Measurements from ENCODE around the gene CFAP45. TPM values are rescaled to one million over a fixed set of nuclear protein-coding genes. Genes with fewer than 3 reads are reported as not detected.

CFAP45 gene
- total and polyA plus RNA-seq, 5 donors from 2014 or later: 0.40 to 7.2 (median 0.48) TPM; not detected in 1

DNA sequence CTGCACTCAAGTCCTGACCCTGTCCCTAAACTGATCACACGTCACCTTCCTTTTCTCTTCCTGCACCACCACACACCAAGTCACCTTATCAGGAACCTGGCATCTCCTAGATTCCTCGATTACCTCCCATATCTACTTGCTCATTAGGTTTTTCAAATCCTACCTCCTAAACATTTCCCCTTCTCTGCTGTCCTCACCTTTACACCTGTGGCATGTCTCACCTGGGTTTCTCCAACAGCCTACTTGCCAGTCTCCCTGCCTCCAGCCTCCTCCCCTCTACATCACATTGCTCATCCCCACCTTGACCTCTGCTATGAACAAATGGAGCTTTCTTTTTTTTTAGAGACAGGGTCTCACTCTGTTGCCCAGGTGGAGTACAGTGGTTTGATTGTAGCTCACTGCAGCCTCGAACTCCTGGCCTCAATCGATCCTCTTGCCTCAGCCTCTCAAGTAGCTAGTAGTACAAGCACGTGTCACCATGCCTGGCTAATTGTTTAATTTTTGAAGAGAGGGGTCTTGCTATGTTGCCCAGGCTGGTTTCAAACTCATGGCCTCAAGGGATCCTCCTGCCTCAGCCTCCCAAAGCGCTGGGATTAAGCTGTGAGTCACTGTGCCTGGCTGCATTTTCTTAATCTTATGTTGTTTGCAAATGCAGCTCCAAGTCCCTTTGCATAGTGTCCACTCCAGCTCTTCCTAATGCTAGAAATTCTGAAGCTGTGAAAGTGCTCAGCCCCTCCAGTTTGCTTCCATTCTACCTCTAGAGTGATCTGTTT is 39.1 kb upstream of the CFAP45 start:
- H3K27me3 ChIP-seq (ENCODE audit: control insufficient read depth, insufficient read depth, low read length): no peaks in the 10 kb centered on the region
- H3K36me3 ChIP-seq (ENCODE audit: control insufficient read depth, insufficient read depth, low read length): no peaks in the 10 kb centered on the region
- peak overlapping the region in 2 of 3 donors; percentile 52 to 79 for H3K27ac Mint-ChIP-seq
- no peak for DNase-seq
- H3K9me3 ChIP-seq (ENCODE audit: control insufficient read depth in 2 of 2, low read length in 2 of 2): no peaks in the 10 kb centered on the region
- no peak for ATAC-seq (ENCODE audit: low read depth in 2 of 2)
- no peak overlapping the region for H3K4me3 ChIP-seq (ENCODE audit: low read depth, low read length)
- H3K36me3 Mint-ChIP-seq: peaks cover 5% of the 10 kb centered on the region
- no peaks in the 10 kb centered on the region for H3K9me3 Mint-ChIP-seq
- peaks cover 0 to 19% (median 7%) of the 10 kb centered on the region in 4 donors for H3K4me1 Mint-ChIP-seq
- H3K27ac ChIP-seq (ENCODE audit: insufficient read depth, low read length, poor library complexity, severe bottlenecking): no peak overlapping the region
- H3K4me3 Mint-ChIP-seq: no peak overlapping the region
- peaks cover 29% of the 10 kb centered on the region for H3K27me3 Mint-ChIP-seq
- H3K4me1 ChIP-seq (ENCODE audit: control insufficient read depth, insufficient read depth, low read length, poor library complexity, severe bottlenecking): peaks cover 15% of the 10 kb centered on the region

DNA sequence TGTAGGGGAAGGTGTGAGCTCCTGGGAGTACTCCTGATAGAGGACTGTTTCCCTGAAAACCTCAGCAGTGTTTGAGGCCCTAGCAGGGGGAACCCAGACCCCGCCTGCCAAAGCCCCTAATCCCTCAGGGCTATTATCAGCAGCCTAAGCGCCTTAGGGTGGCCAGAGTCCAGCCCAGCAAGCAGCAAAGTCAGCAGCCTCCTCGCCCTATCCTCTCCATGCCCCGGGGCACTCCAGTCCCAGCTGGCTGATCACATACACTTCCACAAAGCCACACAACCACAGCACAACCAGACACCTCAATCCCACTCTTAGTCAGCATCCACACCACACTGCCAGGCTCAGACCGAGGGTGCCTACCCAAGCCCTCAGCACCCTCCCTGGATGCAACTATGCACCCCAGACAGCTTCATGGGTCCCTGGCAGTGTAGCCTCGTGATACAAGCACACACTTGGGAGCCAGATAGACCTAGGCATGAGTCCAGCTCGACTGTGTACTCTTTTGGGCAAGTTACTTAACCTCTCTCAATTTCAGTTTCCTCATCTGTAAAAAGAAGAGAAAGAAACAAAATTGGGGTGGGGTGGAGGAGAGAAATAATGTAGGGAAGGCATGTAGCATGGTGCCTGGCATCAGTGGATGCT is 38.4 kb upstream of the CFAP45 start:
- Mint-ChIP-seq H3K9me3 (no peaks in the 10 kb centered on the region), H3K27ac (peak overlapping the region in 2 of 3 donors; percentile 52 to 79), H3K4me3 (no peak overlapping the region), H3K36me3 (peaks cover 5% of the 10 kb centered on the region), H3K4me1 (peaks cover 0 to 19% (median 7%) of the 10 kb centered on the region in 4 donors), H3K27me3 (peaks cover 22% of the 10 kb centered on the region)
- H3K9me3 ChIP-seq (ENCODE audit: control insufficient read depth in 2 of 2, low read length in 2 of 2): no peaks in the 10 kb centered on the region
- H3K4me3 ChIP-seq (ENCODE audit: low read depth, low read length): no peak overlapping the region
- DNase-seq (no peak), ATAC-seq (ENCODE audit: low read depth in 2 of 2) (no peak)
- no peaks in the 10 kb centered on the region for H3K36me3 ChIP-seq (ENCODE audit: control insufficient read depth, insufficient read depth, low read length)
- no peak overlapping the region for H3K27ac ChIP-seq (ENCODE audit: insufficient read depth, low read length, poor library complexity, severe bottlenecking)
- peaks cover 15% of the 10 kb centered on the region for H3K4me1 ChIP-seq (ENCODE audit: control insufficient read depth, insufficient read depth, low read length, poor library complexity, severe bottlenecking)
- no peaks in the 10 kb centered on the region for H3K27me3 ChIP-seq (ENCODE audit: control insufficient read depth, insufficient read depth, low read length)

DNA sequence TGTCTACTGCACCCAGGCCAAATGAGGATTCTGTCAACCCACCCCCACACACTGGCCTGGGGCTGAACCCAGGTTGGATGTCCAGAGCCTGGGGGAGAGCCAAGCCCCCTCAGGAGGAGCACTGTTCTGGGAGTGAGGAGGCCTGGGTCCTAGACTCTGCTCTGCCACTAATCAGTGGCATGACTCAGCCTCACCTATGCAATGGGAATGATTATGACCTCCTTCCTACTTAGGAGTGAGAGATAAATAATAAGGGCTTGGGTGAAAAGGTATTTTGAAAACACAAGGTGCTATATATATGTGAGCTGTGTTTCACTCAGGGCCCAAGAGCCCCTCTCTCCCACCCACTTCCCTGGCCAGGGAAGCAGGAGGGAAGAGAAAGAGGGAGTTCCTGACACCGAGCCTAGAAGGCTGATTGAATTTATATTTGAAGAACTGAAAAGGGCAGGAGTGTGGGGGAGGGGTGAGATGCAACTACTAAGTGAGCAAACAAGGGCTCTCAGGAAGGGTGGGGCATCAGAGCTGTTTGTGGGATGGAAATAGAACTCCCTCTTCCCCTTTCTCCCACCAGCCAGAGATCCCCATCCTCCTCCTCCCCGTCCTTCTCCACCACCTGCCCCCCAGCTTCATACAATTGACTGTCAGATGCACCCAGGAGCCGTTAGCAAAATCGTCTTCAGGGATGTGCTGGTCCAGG is 37.2 kb upstream of the CFAP45 start:
- H3K27ac Mint-ChIP-seq: no peak overlapping the region

DNA sequence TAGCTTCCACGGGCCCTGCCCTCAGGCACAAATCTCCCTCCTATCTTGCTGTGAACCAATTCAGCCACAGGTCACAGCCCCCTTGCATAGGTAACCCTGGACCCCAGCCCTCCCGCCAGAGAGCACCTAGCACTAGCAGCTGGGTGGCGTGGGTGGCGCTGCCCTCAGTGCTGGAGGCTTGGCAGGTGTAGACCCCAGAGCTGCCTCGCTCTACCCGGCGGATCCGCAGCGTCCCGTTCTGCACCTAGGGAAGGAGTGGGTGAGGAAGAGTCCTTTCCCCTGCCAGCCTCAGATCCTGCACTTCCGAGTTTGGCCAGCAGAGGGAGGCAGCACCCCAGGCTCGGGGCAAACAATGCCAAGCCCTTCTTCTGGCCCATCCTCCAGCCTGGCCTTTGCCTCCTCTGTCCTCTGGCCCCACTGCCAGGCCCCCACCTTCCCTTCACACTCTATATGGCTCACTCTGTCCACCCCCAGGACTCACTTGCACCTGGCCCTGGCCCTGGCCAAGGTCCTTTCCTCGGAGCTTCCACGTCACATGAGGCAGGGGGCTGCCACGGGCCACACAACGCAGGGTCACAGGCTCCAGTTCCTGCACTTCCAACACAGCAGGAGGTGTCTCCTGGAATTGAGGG is 36.4 kb upstream of the CFAP45 start:
- H3K36me3 ChIP-seq (ENCODE audit: control insufficient read depth, insufficient read depth, low read length): no peaks in the 10 kb centered on the region
- H3K9me3 ChIP-seq (ENCODE audit: control insufficient read depth in 2 of 2, low read length in 2 of 2): no peaks in the 10 kb centered on the region
- H3K36me3 Mint-ChIP-seq: peaks cover 5% of the 10 kb centered on the region
- peaks cover 0 to 19% (median 7%) of the 10 kb centered on the region in 4 donors for H3K4me1 Mint-ChIP-seq
- peaks cover 20% of the 10 kb centered on the region for H3K27me3 Mint-ChIP-seq
- peaks cover 15% of the 10 kb centered on the region for H3K4me1 ChIP-seq (ENCODE audit: control insufficient read depth, insufficient read depth, low read length, poor library complexity, severe bottlenecking)
- no peak overlapping the region for H3K27ac ChIP-seq (ENCODE audit: insufficient read depth, low read length, poor library complexity, severe bottlenecking)
- peak; percentile 70 to 75 (median 73) for DNase-seq
- no peak overlapping the region for H3K4me3 Mint-ChIP-seq
- H3K27me3 ChIP-seq (ENCODE audit: control insufficient read depth, insufficient read depth, low read length): no peaks in the 10 kb centered on the region
- peak; percentile 72 to 73 for ATAC-seq (ENCODE audit: low read depth in 2 of 2)
- H3K4me3 ChIP-seq (ENCODE audit: low read depth, low read length): no peak overlapping the region
- H3K9me3 Mint-ChIP-seq: peaks cover 0 to 2% (median 0%) of the 10 kb centered on the region in 7 donors
- no peak overlapping the region for H3K27ac Mint-ChIP-seq

More for the DNA sequence above, 37.2 kb upstream of the CFAP45 start:
- Mint-ChIP-seq H3K9me3 (peaks cover 0 to 2% (median 0%) of the 10 kb centered on the region in 7 donors), H3K4me3 (peak overlapping the region in 1 of 4 donors; percentile 78), H3K27me3 (peaks cover 20% of the 10 kb centered on the region), H3K4me1 (peaks cover 0 to 19% (median 7%) of the 10 kb centered on the region in 4 donors), H3K36me3 (peaks cover 5% of the 10 kb centered on the region)
- Histone ChIP-seq H3K36me3 (ENCODE audit: control insufficient read depth, insufficient read depth, low read length) (no peaks in the 10 kb centered on the region), H3K4me3 (ENCODE audit: low read depth, low read length) (no peak overlapping the region), H3K4me1 (ENCODE audit: control insufficient read depth, insufficient read depth, low read length, poor library complexity, severe bottlenecking) (peaks cover 15% of the 10 kb centered on the region), H3K27ac (ENCODE audit: insufficient read depth, low read length, poor library complexity, severe bottlenecking) (no peak overlapping the region), H3K9me3 (ENCODE audit: control insufficient read depth in 2 of 2, low read length in 2 of 2) (no peaks in the 10 kb centered on the region), H3K27me3 (ENCODE audit: control insufficient read depth, insufficient read depth, low read length) (no peaks in the 10 kb centered on the region)
- ATAC-seq (ENCODE audit: low read depth in 2 of 2) (no peak), DNase-seq (peak in 1 of 3 donors; percentile 40)

DNA sequence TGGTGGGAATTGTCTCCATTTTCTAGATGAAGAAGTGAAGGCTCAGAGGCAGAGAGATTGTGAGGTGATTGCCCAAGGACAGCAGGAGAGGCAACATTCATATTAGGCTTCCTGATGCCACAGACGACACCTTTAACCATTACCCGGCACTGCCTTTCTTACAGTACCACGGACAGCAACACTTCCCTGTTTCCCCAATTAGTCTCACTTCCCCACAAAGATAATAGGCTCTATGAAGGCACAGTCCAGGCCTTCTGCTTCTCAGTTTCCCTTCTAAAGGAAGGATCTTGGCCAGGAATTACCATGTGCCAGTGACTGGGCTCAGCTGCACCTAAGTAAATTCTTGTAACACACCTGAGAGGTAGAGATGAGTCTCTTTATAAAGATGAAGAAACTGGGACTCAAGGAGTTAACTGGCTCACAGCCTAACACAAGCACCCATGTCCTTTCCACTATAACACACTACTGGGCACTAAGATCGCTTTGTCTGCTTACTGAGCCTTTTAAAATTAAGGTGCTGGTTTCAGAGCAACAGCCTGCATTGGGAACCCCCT is 35.8 kb upstream of the CFAP45 start:
- no peak overlapping the region for H3K4me3 ChIP-seq (ENCODE audit: low read depth, low read length)
- no peak overlapping the region for H3K27ac ChIP-seq (ENCODE audit: insufficient read depth, low read length, poor library complexity, severe bottlenecking)
- H3K4me1 Mint-ChIP-seq: peaks cover 0 to 19% (median 7%) of the 10 kb centered on the region in 4 donors
- H3K27ac Mint-ChIP-seq: no peak overlapping the region
- H3K9me3 ChIP-seq (ENCODE audit: control insufficient read depth in 2 of 2, low read length in 2 of 2): no peaks in the 10 kb centered on the region
- no peak overlapping the region for H3K4me3 Mint-ChIP-seq
- H3K36me3 Mint-ChIP-seq: peaks cover 5% of the 10 kb centered on the region
- no peak for ATAC-seq (ENCODE audit: low read depth in 2 of 2)
- H3K27me3 ChIP-seq (ENCODE audit: control insufficient read depth, insufficient read depth, low read length): no peaks in the 10 kb centered on the region
- no peak for DNase-seq
- H3K4me1 ChIP-seq (ENCODE audit: control insufficient read depth, insufficient read depth, low read length, poor library complexity, severe bottlenecking): peaks cover 15% of the 10 kb centered on the region
- H3K36me3 ChIP-seq (ENCODE audit: control insufficient read depth, insufficient read depth, low read length): no peaks in the 10 kb centered on the region
- H3K9me3 Mint-ChIP-seq: peaks cover 0 to 2% (median 0%) of the 10 kb centered on the region in 7 donors
- peaks cover 19% of the 10 kb centered on the region for H3K27me3 Mint-ChIP-seq

DNA sequence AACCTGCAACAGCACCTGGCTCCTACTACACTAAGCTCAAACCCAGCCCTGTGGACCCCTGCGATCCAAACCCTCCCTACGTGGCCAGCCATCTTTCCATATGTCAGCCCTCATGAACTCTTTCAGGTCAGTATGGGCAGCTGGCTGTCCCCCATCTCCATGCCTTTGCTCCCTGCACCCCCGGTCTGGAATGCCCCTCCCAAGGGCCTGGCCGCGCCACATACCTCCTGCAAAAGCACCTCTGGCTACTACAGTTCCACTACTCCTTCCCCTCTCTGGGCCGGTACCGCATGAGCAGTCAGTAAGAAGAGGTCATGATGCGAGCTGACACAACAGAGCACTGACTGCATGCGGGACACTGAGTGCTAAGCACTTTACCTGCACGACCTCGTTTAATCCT is 35.3 kb upstream of the CFAP45 start:
- peaks cover 0 to 19% (median 7%) of the 10 kb centered on the region in 4 donors for H3K4me1 Mint-ChIP-seq
- H3K36me3 ChIP-seq (ENCODE audit: control insufficient read depth, insufficient read depth, low read length): no peaks in the 10 kb centered on the region
- H3K27me3 ChIP-seq (ENCODE audit: control insufficient read depth, insufficient read depth, low read length): no peaks in the 10 kb centered on the region
- H3K9me3 Mint-ChIP-seq: peaks cover 0 to 2% (median 0%) of the 10 kb centered on the region in 7 donors
- peaks cover 15% of the 10 kb centered on the region for H3K4me1 ChIP-seq (ENCODE audit: control insufficient read depth, insufficient read depth, low read length, poor library complexity, severe bottlenecking)
- H3K27me3 Mint-ChIP-seq: peaks cover 14% of the 10 kb centered on the region
- H3K4me3 Mint-ChIP-seq: no peak overlapping the region
- DNase-seq (no peak), ATAC-seq (ENCODE audit: low read depth in 2 of 2) (no peak)
- H3K9me3 ChIP-seq (ENCODE audit: control insufficient read depth in 2 of 2, low read length in 2 of 2): no peaks in the 10 kb centered on the region
- no peak overlapping the region for H3K27ac ChIP-seq (ENCODE audit: insufficient read depth, low read length, poor library complexity, severe bottlenecking)
- H3K4me3 ChIP-seq (ENCODE audit: low read depth, low read length): no peak overlapping the region
- H3K36me3 Mint-ChIP-seq: peaks cover 5% of the 10 kb centered on the region
- no peak overlapping the region for H3K27ac Mint-ChIP-seq

Measured in CD4-positive, CD25-positive, alpha-beta regulatory T cell (primary cell).